H9 (cell line): Measurements from ENCODE around the gene NCAM2. TPM values are rescaled to one million over a fixed set of nuclear protein-coding genes. Genes with fewer than 3 reads are reported as not detected.

Experiments used
- DNase-seq: peaks from one replicate; pipeline ENCODE4 v3.0.0-alpha.2; 2017
- H2AFZ ChIP-seq: one replicate; pipeline ENCODE4 v1.6.1; 2013; ENCODE audit warnings: mild to moderate bottlenecking, low read length, control low read depth, moderate library complexity
- H2AK5ac ChIP-seq: 2 replicates; pipeline ENCODE4 v1.6.1; 2013; ENCODE audit warnings: low read length, control low read depth, mixed read lengths; ENCODE audit not compliant: insufficient read length
- H2BK120ac ChIP-seq: one replicate; pipeline ENCODE4 v1.6.1; 2013; ENCODE audit warnings: low read depth, mild to moderate bottlenecking, low read length, control low read depth, inconsistent platforms; ENCODE audit not compliant: poor library complexity, severe bottlenecking
- H2BK12ac ChIP-seq: 2 replicates; pipeline ENCODE4 v1.6.1; 2013; ENCODE audit warnings: low read length, control low read depth, mixed read lengths, low read depth; ENCODE audit not compliant: insufficient read length
- H2BK15ac ChIP-seq: 2 replicates; pipeline ENCODE4 v1.6.1; 2013; ENCODE audit warnings: low read depth, low read length, control low read depth
- H2BK20ac ChIP-seq: one replicate; pipeline ENCODE4 v1.6.1; 2013; ENCODE audit warnings: low read depth, mild to moderate bottlenecking, low read length, control low read depth, inconsistent platforms; ENCODE audit not compliant: poor library complexity, severe bottlenecking
- H2BK5ac ChIP-seq: 2 replicates; pipeline ENCODE4 v1.6.1; 2013; ENCODE audit warnings: low read length, control low read depth, mixed read lengths; ENCODE audit not compliant: insufficient read length
- H3K14ac ChIP-seq: 2 replicates; pipeline ENCODE4 v1.6.1; 2013; ENCODE audit warnings: low read length, control low read depth; ENCODE audit not compliant: insufficient read depth
- H3K18ac ChIP-seq: 2 replicates; pipeline ENCODE4 v1.6.1; 2013; ENCODE audit warnings: low read depth, mild to moderate bottlenecking, mixed read lengths, low read length, control low read depth; ENCODE audit not compliant: insufficient read length
- H3K23ac ChIP-seq: 2 replicates; pipeline ENCODE4 v1.6.1; 2013; ENCODE audit warnings: low read length, control low read depth, mixed read lengths, low read depth; ENCODE audit not compliant: insufficient read length
- H3K23me2 ChIP-seq: 2 replicates; pipeline ENCODE4 v1.6.1; 2013; ENCODE audit warnings: low read depth, mild to moderate bottlenecking, mixed read lengths, low read length, control low read depth; ENCODE audit not compliant: insufficient read length, poor library complexity, severe bottlenecking
- H3K27ac ChIP-seq: 2 replicates; pipeline ENCODE4 v1.5.1; 2013; ENCODE audit warnings: low read length, control low read depth, mixed read lengths, low read depth; ENCODE audit not compliant: insufficient read length
- H3K27me3 ChIP-seq: 2 replicates; pipeline ENCODE4 v1.6.1; 2013; ENCODE audit warnings: low read length, control low read depth, inconsistent platforms; ENCODE audit not compliant: insufficient read depth
- H3K4ac ChIP-seq: 2 replicates; pipeline ENCODE4 v1.6.1; 2013; ENCODE audit warnings: low read depth, mild to moderate bottlenecking, control low read depth, inconsistent platforms, low read length, moderate library complexity
- H3K4me1 ChIP-seq: 2 replicates; pipeline ENCODE4 v1.6.1; 2013; ENCODE audit warnings: low read length, control low read depth, inconsistent platforms; ENCODE audit not compliant: insufficient read depth
- H3K4me2 ChIP-seq: 2 replicates; pipeline ENCODE4 v1.6.1; 2013; ENCODE audit warnings: low read length, control low read depth, mixed read lengths; ENCODE audit not compliant: insufficient read length, insufficient read depth
- H3K56ac ChIP-seq: 2 replicates; pipeline ENCODE4 v1.6.1; 2013; ENCODE audit warnings: low read depth, mild to moderate bottlenecking, mixed read lengths, low read length, control low read depth; ENCODE audit not compliant: insufficient read length
- H3K79me1 ChIP-seq: 2 replicates; pipeline ENCODE4 v1.6.1; 2013; ENCODE audit warnings: low read depth, mild to moderate bottlenecking, moderate library complexity, low read length, control low read depth, inconsistent platforms; ENCODE audit not compliant: insufficient read depth, poor library complexity, severe bottlenecking
- H3K79me2 ChIP-seq: 2 replicates; pipeline ENCODE4 v1.6.1; 2013; ENCODE audit warnings: low read length, control low read depth, inconsistent platforms; ENCODE audit not compliant: insufficient read depth
- H3K9ac ChIP-seq: 2 replicates; pipeline ENCODE4 v1.6.1; 2013; ENCODE audit warnings: low read length, control low read depth, mixed read lengths; ENCODE audit not compliant: insufficient read length; ENCODE audit errors: extremely low read depth
- H3K9me3 ChIP-seq: one replicate; pipeline ENCODE4 v1.6.1; 2013; ENCODE audit warnings: low read depth, low read length, inconsistent platforms; ENCODE audit not compliant: control insufficient read depth
- H3T11ph ChIP-seq: one replicate; pipeline ENCODE4 v1.6.1; 2013; ENCODE audit warnings: mild to moderate bottlenecking, low read length, control low read depth, inconsistent platforms
- H4K20me1 ChIP-seq: one replicate; pipeline ENCODE4 v1.6.1; 2013; ENCODE audit not compliant: control insufficient read depth, insufficient read length, insufficient read depth
- H4K5ac ChIP-seq: 2 replicates; pipeline ENCODE4 v1.6.1; 2013; ENCODE audit warnings: low read depth, mild to moderate bottlenecking, mixed read lengths, low read length, control low read depth; ENCODE audit not compliant: insufficient read length
- H4K8ac ChIP-seq: replicated peaks from 2 replicates; pipeline ENCODE4 v1.6.1; 2013; ENCODE audit warnings: low read length, control low read depth, mixed read lengths, low read depth; ENCODE audit not compliant: insufficient read length
- H4K91ac ChIP-seq: 2 replicates; pipeline ENCODE4 v1.6.1; 2013; ENCODE audit warnings: low read depth, mild to moderate bottlenecking, moderate library complexity, mixed read lengths, low read length, control low read depth; ENCODE audit not compliant: insufficient read length
- H3K27ac Mint-ChIP-seq, 3 experiments: 2 replicates in 2 of 3; 3 replicates in 1 of 3; pipeline ENCODE4 v1.8.0; 2020 to 2021; ENCODE audit warnings: mixed read lengths in 3 of 3, mild to moderate bottlenecking in 1 of 3, moderate library complexity in 1 of 3
- H3K27me3 Mint-ChIP-seq: 2 replicates; pipeline ENCODE4 v1.8.0; 2021; ENCODE audit warnings: low read depth, mild to moderate bottlenecking, moderate library complexity, mixed read lengths
- H3K36me3 Mint-ChIP-seq, 3 experiments: 2 replicates in 2 of 3; 3 replicates in 1 of 3; pipeline ENCODE4 v1.8.0; 2020 to 2021; ENCODE audit warnings: low read depth in 3 of 3, mixed read lengths in 3 of 3; ENCODE audit not compliant: insufficient read depth in 1 of 3
- H3K4me1 Mint-ChIP-seq, 2 experiments: 2 replicates each; pipeline ENCODE4 v1.8.0; 2020; ENCODE audit warnings: mixed read lengths in 2 of 2
- H3K4me3 Mint-ChIP-seq, 2 experiments: 2 replicates in 1 of 2; 3 replicates in 1 of 2; pipeline ENCODE4 v1.8.0; 2020 to 2021; ENCODE audit warnings: mild to moderate bottlenecking in 2 of 2, mixed read lengths in 2 of 2, moderate library complexity in 1 of 2
- H3K9me3 Mint-ChIP-seq, 2 experiments: 2 replicates in 1 of 2; 3 replicates in 1 of 2; pipeline ENCODE4 v1.8.0; 2020; ENCODE audit warnings: mild to moderate bottlenecking in 2 of 2, mixed read lengths in 2 of 2, moderate library complexity in 1 of 2
- CTCF ChIP-seq: fragments of 200-600 bp; sonication (generic); conservative IDR thresholded peaks from 3 replicates; pipeline ENCODE4 v1.8.0; 2021; ENCODE audit warnings: antibody characterized with exemption, mild to moderate bottlenecking
- WGBS: extraction: QIAGEN DNeasy Blood & Tissue Kit; methylation state at CpG from one replicate; pipeline ENCODE4 v1.1.7; 2013; ENCODE audit warnings: missing lambda C conversion rate, low lambda C conversion rate, mixed read lengths; ENCODE audit not compliant: insufficient read length; ENCODE audit errors: extremely low coverage; 5-methylcytosine and 5-hydroxymethylcytosine counted together
- total RNA-seq: library from RNA; stranded (reverse); gene quantifications from 2 replicates; pipeline ENCODE4 v1.2.1, GENCODE V29; 2021

NCAM2 gene
- total RNA-seq, 1 experiment from 2014 or later, result 2.2 TPM

DNA sequence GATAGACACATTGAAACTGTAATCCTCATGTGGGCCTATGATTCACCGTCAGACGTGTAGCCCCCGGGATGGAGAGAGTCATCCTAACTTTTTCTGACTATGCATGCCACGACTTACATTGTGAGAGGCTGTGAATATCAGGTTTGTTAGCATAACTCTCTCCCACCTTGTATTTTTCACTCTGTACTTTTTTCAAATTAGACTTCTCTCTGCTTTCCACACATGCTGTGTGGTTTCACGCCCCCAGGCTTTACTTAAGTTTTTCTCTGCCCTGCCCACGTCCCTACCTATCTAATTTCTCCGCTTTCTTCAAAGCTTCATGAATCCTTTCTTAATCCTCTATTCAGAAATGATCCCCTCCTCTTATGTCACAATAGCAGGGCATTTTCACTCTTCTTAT, 3.4 kb upstream of the NCAM2 start:
- Histone ChIP-seq H3K9ac (no peak overlapping the region), H3K79me2 (no peaks in the 10 kb centered on the region), H2AK5ac (no peak overlapping the region), H2AFZ (no peak overlapping the region), H3K9me3 (no peaks in the 10 kb centered on the region), H4K5ac (no peak overlapping the region), H2BK20ac (no peak overlapping the region), H3K27ac (no peak overlapping the region), H4K8ac (no peak overlapping the region), H3K4me1 (0 out of 2 replicates have a peak, but pooled peaks cover 2% of the 10 kb centered on the region), H3K4me2 (no peak overlapping the region), H2BK5ac (no peak overlapping the region), H3K14ac (no peak overlapping the region), H3T11ph (no peak overlapping the region), H4K91ac (no peak overlapping the region), H3K23me2 (peaks cover 14% of the 10 kb centered on the region), H2BK15ac (no peak overlapping the region), H2BK120ac (no peak overlapping the region), H4K20me1 (no peaks in the 10 kb centered on the region), H3K27me3 (peaks cover 6% of the 10 kb centered on the region; the same call in 1 of the 2 replicates), H3K79me1 (no peaks in the 10 kb centered on the region), H3K4ac (no peak overlapping the region), H3K18ac (no peak overlapping the region), H3K23ac (no peak overlapping the region), H2BK12ac (no peak overlapping the region), H3K56ac (no peak overlapping the region)
- peaks cover 9 to 13% of the 10 kb centered on the region in 2 experiments for H3K4me1 Mint-ChIP-seq
- TF ChIP-seq CTCF, result no peak
- WGBS, result no CpG with 5 or more reads among the region's 7 CpGs
- H3K27me3 Mint-ChIP-seq, result peaks cover 29% of the 10 kb centered on the region
- H3K9me3 Mint-ChIP-seq, result no peaks in the 10 kb centered on the region
- no peak overlapping the region for H3K4me3 Mint-ChIP-seq
- no peaks in the 10 kb centered on the region; a peak in 1 of 7 replicates for H3K36me3 Mint-ChIP-seq
- H3K27ac Mint-ChIP-seq, result no peak overlapping the region
- DNase-seq, result no peak
